GM23338 (cell line): ENCODE data around the gene TRMT44. TPM values are rescaled to one million over a fixed set of nuclear protein-coding genes. Genes with fewer than 3 reads are reported as not detected.

ENCODE experiments used
- ATAC-seq: fragments of 200-7000 bp; cut with Tn5 transposase; 3 replicates; pipeline ENCODE4 v1.9.1; 2020
- DNase-seq: peaks from one replicate; pipeline ENCODE4 v3.0.0-alpha.2; 2015; ENCODE audit warnings: low spot score
- H2AFZ ChIP-seq: fragments of 200-600 bp; sonication (generic); 2 replicates; pipeline ENCODE4 v1.8.0; 2016; ENCODE audit warnings: antibody characterized with exemption, mild to moderate bottlenecking, moderate library complexity
- H3F3A ChIP-seq: fragments of 200-600 bp; sonication (generic); replicated peaks from 2 replicates; pipeline ENCODE4 v1.8.0; 2017; ENCODE audit warnings: antibody characterized with exemption, mixed run types, low read depth
- H3K27ac ChIP-seq: fragments of 200-600 bp; sonication (generic); 2 replicates; pipeline ENCODE4 v1.6.1; 2016; ENCODE audit warnings: low read depth
- H3K27me3 ChIP-seq: fragments of 200-600 bp; sonication (generic); 2 replicates; pipeline ENCODE4 v1.8.0; 2016; ENCODE audit warnings: mild to moderate bottlenecking, mixed run types, moderate library complexity; ENCODE audit not compliant: insufficient read depth
- H3K36me3 ChIP-seq: fragments of 200-600 bp; sonication (generic); 2 replicates; pipeline ENCODE4 v1.8.0; 2016; ENCODE audit warnings: mild to moderate bottlenecking; ENCODE audit not compliant: insufficient read depth
- H3K4me1 ChIP-seq: fragments of 200-600 bp; sonication (generic); 2 replicates; pipeline ENCODE4 v1.8.0; 2016; ENCODE audit warnings: mild to moderate bottlenecking, moderate library complexity; ENCODE audit not compliant: insufficient read depth
- H3K4me2 ChIP-seq: fragments of 200-600 bp; sonication (generic); 2 replicates; pipeline ENCODE4 v1.7.1; 2017; ENCODE audit warnings: mixed run types
- H3K4me3 ChIP-seq: fragments of 200-600 bp; sonication (generic); 2 replicates; pipeline ENCODE4 v1.6.1; 2016; ENCODE audit warnings: mixed run types
- H3K79me2 ChIP-seq: fragments of 200-600 bp; sonication (generic); replicated peaks from 2 replicates; pipeline ENCODE4 v1.8.0; 2017; ENCODE audit warnings: mild to moderate bottlenecking; ENCODE audit not compliant: insufficient read depth
- H3K9me2 ChIP-seq: fragments of 200-600 bp; sonication (generic); 2 replicates; pipeline ENCODE4 v1.8.0; 2017; ENCODE audit not compliant: insufficient read depth
- H4K20me1 ChIP-seq: fragments of 200-600 bp; sonication (generic); replicated peaks from 2 replicates; pipeline ENCODE4 v1.8.0; 2017; ENCODE audit warnings: mild to moderate bottlenecking; ENCODE audit not compliant: insufficient read depth
- H3K27ac Mint-ChIP-seq: 2 replicates; pipeline ENCODE4 v1.8.0; 2020; ENCODE audit warnings: inconsistent platforms, mild to moderate bottlenecking, moderate library complexity, mixed read lengths
- H3K27me3 Mint-ChIP-seq: 3 replicates; pipeline ENCODE4 v1.8.0; 2022; ENCODE audit warnings: low read depth, mild to moderate bottlenecking, moderate library complexity, mixed read lengths, inconsistent platforms; ENCODE audit not compliant: insufficient read depth, poor library complexity
- H3K36me3 Mint-ChIP-seq: 3 replicates; pipeline ENCODE4 v1.8.0; 2021; ENCODE audit warnings: low read depth, mild to moderate bottlenecking, inconsistent platforms, moderate library complexity, mixed read lengths
- H3K4me1 Mint-ChIP-seq: 3 replicates; pipeline ENCODE4 v1.8.0; 2020; ENCODE audit warnings: mild to moderate bottlenecking, inconsistent platforms, mixed read lengths
- H3K4me3 Mint-ChIP-seq: 3 replicates; pipeline ENCODE4 v1.8.0; 2021; ENCODE audit warnings: moderate library complexity, mild to moderate bottlenecking, inconsistent platforms, mixed read lengths
- H3K9me3 Mint-ChIP-seq: 3 replicates; pipeline ENCODE4 v1.8.0; 2020; ENCODE audit warnings: moderate library complexity, mild to moderate bottlenecking, inconsistent platforms, mixed read lengths
- CTCF ChIP-seq, 2 experiments: fragments of 200-600 bp in 1 of 2; sonication (generic) in 1 of 2; conservative IDR thresholded peaks; 2 replicates each; pipeline versions ENCODE4 v1.5.1 to v1.6.1; 2016 to 2017; ENCODE audit warnings: antibody characterized with exemption in 2 of 2, low read depth in 2 of 2, mild to moderate bottlenecking in 2 of 2, moderate library complexity in 1 of 2
- ETS1 ChIP-seq: IDR thresholded peaks from 2 replicates; pipeline ENCODE4 v1.6.1; 2016; ENCODE audit warnings: antibody characterized with exemption
- EZH2 ChIP-seq: fragments of 200-600 bp; sonication (generic); IDR thresholded peaks from one replicate; pipeline ENCODE4 v1.8.0; 2017; ENCODE audit warnings: antibody characterized with exemption, mild to moderate bottlenecking, low read depth; ENCODE audit not compliant: unreplicated experiment
- JUNB ChIP-seq: IDR thresholded peaks from one replicate; pipeline ENCODE4 v1.6.1; 2016; ENCODE audit warnings: antibody characterized with exemption; ENCODE audit not compliant: unreplicated experiment
- NANOG ChIP-seq: IDR thresholded peaks from 2 replicates; pipeline ENCODE4 v1.6.1; 2016; ENCODE audit warnings: antibody characterized with exemption, borderline replicate concordance
- POLR2AphosphoS5 ChIP-seq: IDR thresholded peaks from 2 replicates; pipeline ENCODE4 v1.6.1; 2016; ENCODE audit warnings: antibody characterized with exemption, low read depth
- STAT1 ChIP-seq: IDR thresholded peaks from one replicate; pipeline ENCODE4 v1.6.1; 2016; ENCODE audit warnings: antibody characterized with exemption; ENCODE audit not compliant: unreplicated experiment
- ZNF331 ChIP-seq: fragments of 250-450 bp; sonication (Bioruptor Pico); IDR thresholded peaks from 2 replicates; pipeline ENCODE4 v1.5.0; 2020; ENCODE audit warnings: low read depth, mild to moderate bottlenecking, moderate library complexity
- polyA plus RNA-seq: library from polyadenylated mRNA; unstranded; fragments of >200 nt; fragmentation: Nextera tagmentation; extraction: Ambion mirVana; gene quantifications from 2 replicates; pipeline ENCODE4 v1.2.1, GENCODE V29; 2016
- total RNA-seq: library from RNA; depleted of rRNA; stranded (reverse); fragments of >200 nt; shearing (Covaris generic); gene quantifications from 2 replicates; pipeline ENCODE4 v1.2.3, GENCODE V29; 2014

TRMT44 gene
- total and polyA plus RNA-seq, 2 experiments from 2014 or later = 10.3 to 49.8 TPM

GRCh38 chr4:8468746-8469535 is 28.4 kb downstream of the TRMT44 start:
- Mint-ChIP-seq H3K36me3 (peaks cover 37% of the 10 kb centered on the region), H3K9me3 (no peaks in the 10 kb centered on the region), H3K4me1 (peaks cover 9% of the 10 kb centered on the region), H3K4me3 (no peak overlapping the region), H3K27ac (no peak overlapping the region), H3K27me3 (peaks cover 8% of the 10 kb centered on the region)
- H3F3A ChIP-seq = no peaks in the 10 kb centered on the region; the same call in 1 of the 2 replicates
- no peak overlapping the region for H3K4me2 ChIP-seq
- H3K27me3 ChIP-seq = no peaks in the 10 kb centered on the region
- TF ChIP-seq CTCF (conservative IDR thresholded peaks at IDR 0.05; ENCODE audit: low read depth in 2 of 2) (peak; percentile 80 to 96), ZNF331 (CRISPR knock-in tag) (no peak)
- no peaks in the 10 kb centered on the region; the same call in 1 of the 2 replicates for H4K20me1 ChIP-seq
- no peaks in the 10 kb centered on the region; the same call in 1 of the 2 replicates for H3K36me3 ChIP-seq
- no peaks in the 10 kb centered on the region for H3K79me2 ChIP-seq
- H3K4me3 ChIP-seq = no peak overlapping the region
- H2AFZ ChIP-seq = no peak overlapping the region
- DNase-seq (peak; percentile 88), ATAC-seq (peak; percentile 93)
- no peaks in the 10 kb centered on the region for H3K9me2 ChIP-seq
- H3K27ac ChIP-seq = no peak overlapping the region
- no peaks in the 10 kb centered on the region for H3K4me1 ChIP-seq

- Histone ChIP-seq H3K27ac (no peak overlapping the region), H3K4me3 (no peak overlapping the region), H3K9me2 (no peaks in the 10 kb centered on the region), H3F3A (no peaks in the 10 kb centered on the region; the same call in 1 of the 2 replicates), H3K79me2 (no peaks in the 10 kb centered on the region), H4K20me1 (no peaks in the 10 kb centered on the region; the same call in 1 of the 2 replicates), H3K4me1 (no peaks in the 10 kb centered on the region), H3K4me2 (no peak overlapping the region), H3K27me3 (no peaks in the 10 kb centered on the region), H2AFZ (no peak overlapping the region), H3K36me3 (no peaks in the 10 kb centered on the region; the same call in 1 of the 2 replicates)
- Mint-ChIP-seq H3K4me1 (peaks cover 9% of the 10 kb centered on the region), H3K9me3 (no peaks in the 10 kb centered on the region), H3K36me3 (peaks cover 37% of the 10 kb centered on the region), H3K27ac (no peak overlapping the region), H3K4me3 (no peak overlapping the region), H3K27me3 (peaks cover 8% of the 10 kb centered on the region)
- ATAC-seq = no peak
- no peak for DNase-seq
- TF ChIP-seq ZNF331 (CRISPR knock-in tag) (no peak), POLR2AphosphoS5 (no peak), EZH2 (no peak), STAT1 (no peak), NANOG (no peak), ETS1 (no peak), JUNB (no peak)
Observed at GRCh38 chr4:8469550-8469949, 29.0 kb downstream of the TRMT44 start.
